H9 (cell line): ENCODE results near the gene DAPK1. TPM values are rescaled to one million over a fixed set of nuclear protein-coding genes. Genes with fewer than 3 reads are reported as not detected.

ENCODE experiments used
- DNase-seq: peaks from one replicate; pipeline ENCODE4 v3.0.0-alpha.2; 2017
- H2AFZ ChIP-seq: one replicate; pipeline ENCODE4 v1.6.1; 2013; ENCODE audit warnings: mild to moderate bottlenecking, low read length, control low read depth, moderate library complexity
- H2AK5ac ChIP-seq: 2 replicates; pipeline ENCODE4 v1.6.1; 2013; ENCODE audit warnings: low read length, control low read depth, mixed read lengths; ENCODE audit not compliant: insufficient read length
- H2BK120ac ChIP-seq: one replicate; pipeline ENCODE4 v1.6.1; 2013; ENCODE audit warnings: low read depth, mild to moderate bottlenecking, low read length, control low read depth, inconsistent platforms; ENCODE audit not compliant: poor library complexity, severe bottlenecking
- H2BK12ac ChIP-seq: 2 replicates; pipeline ENCODE4 v1.6.1; 2013; ENCODE audit warnings: low read length, control low read depth, mixed read lengths, low read depth; ENCODE audit not compliant: insufficient read length
- H2BK15ac ChIP-seq: 2 replicates; pipeline ENCODE4 v1.6.1; 2013; ENCODE audit warnings: low read depth, low read length, control low read depth
- H2BK20ac ChIP-seq: one replicate; pipeline ENCODE4 v1.6.1; 2013; ENCODE audit warnings: low read depth, mild to moderate bottlenecking, low read length, control low read depth, inconsistent platforms; ENCODE audit not compliant: poor library complexity, severe bottlenecking
- H2BK5ac ChIP-seq: 2 replicates; pipeline ENCODE4 v1.6.1; 2013; ENCODE audit warnings: low read length, control low read depth, mixed read lengths; ENCODE audit not compliant: insufficient read length
- H3K14ac ChIP-seq: 2 replicates; pipeline ENCODE4 v1.6.1; 2013; ENCODE audit warnings: low read length, control low read depth; ENCODE audit not compliant: insufficient read depth
- H3K18ac ChIP-seq: 2 replicates; pipeline ENCODE4 v1.6.1; 2013; ENCODE audit warnings: low read depth, mild to moderate bottlenecking, mixed read lengths, low read length, control low read depth; ENCODE audit not compliant: insufficient read length
- H3K23ac ChIP-seq: 2 replicates; pipeline ENCODE4 v1.6.1; 2013; ENCODE audit warnings: low read length, control low read depth, mixed read lengths, low read depth; ENCODE audit not compliant: insufficient read length
- H3K23me2 ChIP-seq: 2 replicates; pipeline ENCODE4 v1.6.1; 2013; ENCODE audit warnings: low read depth, mild to moderate bottlenecking, mixed read lengths, low read length, control low read depth; ENCODE audit not compliant: insufficient read length, poor library complexity, severe bottlenecking
- H3K27ac ChIP-seq: 2 replicates; pipeline ENCODE4 v1.5.1; 2013; ENCODE audit warnings: low read length, control low read depth, mixed read lengths, low read depth; ENCODE audit not compliant: insufficient read length
- H3K27me3 ChIP-seq: 2 replicates; pipeline ENCODE4 v1.6.1; 2013; ENCODE audit warnings: low read length, control low read depth, inconsistent platforms; ENCODE audit not compliant: insufficient read depth
- H3K4ac ChIP-seq: 2 replicates; pipeline ENCODE4 v1.6.1; 2013; ENCODE audit warnings: low read depth, mild to moderate bottlenecking, control low read depth, inconsistent platforms, low read length, moderate library complexity
- H3K4me1 ChIP-seq: 2 replicates; pipeline ENCODE4 v1.6.1; 2013; ENCODE audit warnings: low read length, control low read depth, inconsistent platforms; ENCODE audit not compliant: insufficient read depth
- H3K4me2 ChIP-seq: 2 replicates; pipeline ENCODE4 v1.6.1; 2013; ENCODE audit warnings: low read length, control low read depth, mixed read lengths; ENCODE audit not compliant: insufficient read length, insufficient read depth
- H3K56ac ChIP-seq: 2 replicates; pipeline ENCODE4 v1.6.1; 2013; ENCODE audit warnings: low read depth, mild to moderate bottlenecking, mixed read lengths, low read length, control low read depth; ENCODE audit not compliant: insufficient read length
- H3K79me1 ChIP-seq: 2 replicates; pipeline ENCODE4 v1.6.1; 2013; ENCODE audit warnings: low read depth, mild to moderate bottlenecking, moderate library complexity, low read length, control low read depth, inconsistent platforms; ENCODE audit not compliant: insufficient read depth, poor library complexity, severe bottlenecking
- H3K79me2 ChIP-seq: 2 replicates; pipeline ENCODE4 v1.6.1; 2013; ENCODE audit warnings: low read length, control low read depth, inconsistent platforms; ENCODE audit not compliant: insufficient read depth
- H3K9ac ChIP-seq: 2 replicates; pipeline ENCODE4 v1.6.1; 2013; ENCODE audit warnings: low read length, control low read depth, mixed read lengths; ENCODE audit not compliant: insufficient read length; ENCODE audit errors: extremely low read depth
- H3K9me3 ChIP-seq: one replicate; pipeline ENCODE4 v1.6.1; 2013; ENCODE audit warnings: low read depth, low read length, inconsistent platforms; ENCODE audit not compliant: control insufficient read depth
- H3T11ph ChIP-seq: one replicate; pipeline ENCODE4 v1.6.1; 2013; ENCODE audit warnings: mild to moderate bottlenecking, low read length, control low read depth, inconsistent platforms
- H4K20me1 ChIP-seq: one replicate; pipeline ENCODE4 v1.6.1; 2013; ENCODE audit not compliant: control insufficient read depth, insufficient read length, insufficient read depth
- H4K5ac ChIP-seq: 2 replicates; pipeline ENCODE4 v1.6.1; 2013; ENCODE audit warnings: low read depth, mild to moderate bottlenecking, mixed read lengths, low read length, control low read depth; ENCODE audit not compliant: insufficient read length
- H4K8ac ChIP-seq: replicated peaks from 2 replicates; pipeline ENCODE4 v1.6.1; 2013; ENCODE audit warnings: low read length, control low read depth, mixed read lengths, low read depth; ENCODE audit not compliant: insufficient read length
- H4K91ac ChIP-seq: 2 replicates; pipeline ENCODE4 v1.6.1; 2013; ENCODE audit warnings: low read depth, mild to moderate bottlenecking, moderate library complexity, mixed read lengths, low read length, control low read depth; ENCODE audit not compliant: insufficient read length
- H3K27ac Mint-ChIP-seq, 3 experiments: 2 replicates in 2 of 3; 3 replicates in 1 of 3; pipeline ENCODE4 v1.8.0; 2020 to 2021; ENCODE audit warnings: mixed read lengths in 3 of 3, mild to moderate bottlenecking in 1 of 3, moderate library complexity in 1 of 3
- H3K27me3 Mint-ChIP-seq: 2 replicates; pipeline ENCODE4 v1.8.0; 2021; ENCODE audit warnings: low read depth, mild to moderate bottlenecking, moderate library complexity, mixed read lengths
- H3K36me3 Mint-ChIP-seq, 3 experiments: 2 replicates in 2 of 3; 3 replicates in 1 of 3; pipeline ENCODE4 v1.8.0; 2020 to 2021; ENCODE audit warnings: low read depth in 3 of 3, mixed read lengths in 3 of 3; ENCODE audit not compliant: insufficient read depth in 1 of 3
- H3K4me1 Mint-ChIP-seq, 2 experiments: 2 replicates each; pipeline ENCODE4 v1.8.0; 2020; ENCODE audit warnings: mixed read lengths in 2 of 2
- H3K4me3 Mint-ChIP-seq, 2 experiments: 2 replicates in 1 of 2; 3 replicates in 1 of 2; pipeline ENCODE4 v1.8.0; 2020 to 2021; ENCODE audit warnings: mild to moderate bottlenecking in 2 of 2, mixed read lengths in 2 of 2, moderate library complexity in 1 of 2
- H3K9me3 Mint-ChIP-seq, 2 experiments: 2 replicates in 1 of 2; 3 replicates in 1 of 2; pipeline ENCODE4 v1.8.0; 2020; ENCODE audit warnings: mild to moderate bottlenecking in 2 of 2, mixed read lengths in 2 of 2, moderate library complexity in 1 of 2
- WGBS: extraction: QIAGEN DNeasy Blood & Tissue Kit; methylation state at CpG from one replicate; pipeline ENCODE4 v1.1.7; 2013; ENCODE audit warnings: missing lambda C conversion rate, low lambda C conversion rate, mixed read lengths; ENCODE audit not compliant: insufficient read length; ENCODE audit errors: extremely low coverage; 5-methylcytosine and 5-hydroxymethylcytosine counted together
- total RNA-seq: library from RNA; stranded (reverse); gene quantifications from 2 replicates; pipeline ENCODE4 v1.2.1, GENCODE V29; 2021
- TF ChIP-seq, protein P1 (sequence below): fragments of 200-600 bp; sonication (generic); conservative IDR thresholded peaks from 3 replicates; pipeline ENCODE4 v1.8.0; 2021; ENCODE audit warnings: antibody characterized with exemption, mild to moderate bottlenecking

The DAPK1 gene
- total RNA-seq, 1 experiment from 2014 or later = 79.4 TPM

DNA sequence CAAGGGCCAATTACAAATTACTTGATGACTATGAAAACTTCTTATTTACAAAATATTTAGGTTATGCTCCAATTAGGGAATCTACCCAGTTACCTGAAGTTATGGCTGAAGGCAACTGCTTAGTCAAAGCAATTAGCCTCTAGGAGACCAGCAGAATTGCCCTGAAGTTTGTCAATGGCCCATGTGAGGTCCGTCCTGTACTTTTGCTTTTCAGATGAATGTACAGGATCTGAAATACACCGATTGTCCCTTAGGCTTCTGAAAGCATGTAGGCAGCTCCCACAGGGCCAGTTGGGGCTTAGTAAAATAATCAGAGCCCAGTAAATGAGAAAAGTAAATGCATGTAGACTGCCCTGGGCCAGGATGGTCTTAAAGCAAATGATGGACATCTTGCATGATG, 93.3 kb downstream of the DAPK1 start:
- no peak overlapping the region for H3K23ac ChIP-seq
- peaks cover 34 to 38% of the 10 kb centered on the region in 2 experiments for H3K4me1 Mint-ChIP-seq
- H3K4me1 ChIP-seq = peaks cover 9% of the 10 kb centered on the region; the same call in 1 of the 2 replicates
- no peaks in the 10 kb centered on the region for H3K36me3 Mint-ChIP-seq
- no peak overlapping the region for H3K18ac ChIP-seq
- no peak overlapping the region for H3K9ac ChIP-seq
- no peaks in the 10 kb centered on the region for H3K23me2 ChIP-seq
- H4K91ac ChIP-seq = no peak overlapping the region
- H2BK15ac ChIP-seq = no peak overlapping the region
- H3K27me3 ChIP-seq = no peaks in the 10 kb centered on the region
- no peak overlapping the region for H3K4me3 Mint-ChIP-seq
- no peaks in the 10 kb centered on the region for H4K20me1 ChIP-seq
- no peak overlapping the region for H4K5ac ChIP-seq
- no CpG with 5 or more reads among the region's 2 CpGs for WGBS
- no peak overlapping the region for H3K27ac ChIP-seq
- DNase-seq = no peak
- no peaks in the 10 kb centered on the region for H3K9me3 ChIP-seq
- H2BK120ac ChIP-seq = no peak overlapping the region
- no peak overlapping the region for H2AFZ ChIP-seq
- H3K9me3 Mint-ChIP-seq = no peaks in the 10 kb centered on the region
- no peaks in the 10 kb centered on the region for H3K27me3 Mint-ChIP-seq
- no peak overlapping the region for H3K56ac ChIP-seq
- H2AK5ac ChIP-seq = no peak overlapping the region
- no peaks in the 10 kb centered on the region for H3K79me1 ChIP-seq
- no peak overlapping the region for H3K14ac ChIP-seq
- H3T11ph ChIP-seq = no peak overlapping the region
- H2BK20ac ChIP-seq = no peak overlapping the region
- no peak overlapping the region for H3K27ac Mint-ChIP-seq
- no peak overlapping the region for H3K4ac ChIP-seq
- TF ChIP-seq, protein P1, sequence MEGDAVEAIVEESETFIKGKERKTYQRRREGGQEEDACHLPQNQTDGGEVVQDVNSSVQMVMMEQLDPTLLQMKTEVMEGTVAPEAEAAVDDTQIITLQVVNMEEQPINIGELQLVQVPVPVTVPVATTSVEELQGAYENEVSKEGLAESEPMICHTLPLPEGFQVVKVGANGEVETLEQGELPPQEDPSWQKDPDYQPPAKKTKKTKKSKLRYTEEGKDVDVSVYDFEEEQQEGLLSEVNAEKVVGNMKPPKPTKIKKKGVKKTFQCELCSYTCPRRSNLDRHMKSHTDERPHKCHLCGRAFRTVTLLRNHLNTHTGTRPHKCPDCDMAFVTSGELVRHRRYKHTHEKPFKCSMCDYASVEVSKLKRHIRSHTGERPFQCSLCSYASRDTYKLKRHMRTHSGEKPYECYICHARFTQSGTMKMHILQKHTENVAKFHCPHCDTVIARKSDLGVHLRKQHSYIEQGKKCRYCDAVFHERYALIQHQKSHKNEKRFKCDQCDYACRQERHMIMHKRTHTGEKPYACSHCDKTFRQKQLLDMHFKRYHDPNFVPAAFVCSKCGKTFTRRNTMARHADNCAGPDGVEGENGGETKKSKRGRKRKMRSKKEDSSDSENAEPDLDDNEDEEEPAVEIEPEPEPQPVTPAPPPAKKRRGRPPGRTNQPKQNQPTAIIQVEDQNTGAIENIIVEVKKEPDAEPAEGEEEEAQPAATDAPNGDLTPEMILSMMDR = no peak
- H2BK5ac ChIP-seq = no peak overlapping the region
- no peak overlapping the region for H3K4me2 ChIP-seq
- no peak overlapping the region for H4K8ac ChIP-seq
- H3K79me2 ChIP-seq = peaks cover 2% of the 10 kb centered on the region; the same call in 1 of the 2 replicates
- H2BK12ac ChIP-seq = no peak overlapping the region
